HepG2 (cell line): ENCODE results near the gene ATG4D. TPM values are rescaled to one million over a fixed set of nuclear protein-coding genes. Genes with fewer than 3 reads are reported as not detected.

Source experiments
- GZF1 ChIP-seq: sonication (generic); formaldehyde crosslinking; IDR thresholded peaks from 2 replicates; pipeline ENCODE4 v1.5.1; 2020; ENCODE audit warnings: mild to moderate bottlenecking, missing genetic modification reagents
- MIXL1 ChIP-seq: IDR thresholded peaks from 2 replicates; pipeline ENCODE4 v1.6.1; 2016
- PCBP1 ChIP-seq: fragments of 200-400 bp; formaldehyde crosslinking; IDR thresholded peaks from 2 replicates; pipeline ENCODE4 v1.6.1; 2017; ENCODE audit warnings: mild to moderate bottlenecking, low read depth, low read length, borderline replicate concordance
- PTBP1 ChIP-seq: fragments of 200-400 bp; formaldehyde crosslinking; IDR thresholded peaks from 2 replicates; pipeline ENCODE4 v1.6.1; 2018; ENCODE audit warnings: low read length, low read depth; ENCODE audit not compliant: poor library complexity, severe bottlenecking
- ZNF20 ChIP-seq: sonication (generic); formaldehyde crosslinking; IDR thresholded peaks from 2 replicates; pipeline ENCODE4 v1.4.0; 2020; ENCODE audit warnings: mild to moderate bottlenecking, moderate library complexity, missing genetic modification reagents
- polyA plus RNA-seq, 8 experiments: library from polyadenylated mRNA; depleted of rRNA in 3 of 8; stranded (reverse) in 7 of 8; unstranded in 1 of 8; fragments of >200 nt; fragmentation: Illumina TruSeq in 4 of 8; extraction: Trizol in 4 of 8; gene quantifications; 2 replicates each; pipeline versions ENCODE4 v1.2.1 to v1.2.3, GENCODE V29; 2011 to 2016; ENCODE audit warnings: low read depth in 4 of 8, missing spikeins in 1 of 8, mixed read lengths in 1 of 8; ENCODE audit not compliant: insufficient read depth in 1 of 8
- total RNA-seq, 5 experiments: library from RNA; depleted of rRNA; stranded (reverse); fragments of >200 nt; fragmentation: Illumina TruSeq; extraction: Trizol; gene quantifications; 2 replicates each; pipeline ENCODE4 v1.2.3, GENCODE V29; 2016; ENCODE audit warnings: low read depth in 1 of 5
- TF ChIP-seq, protein P1 (sequence below): sonication (generic); formaldehyde crosslinking; IDR thresholded peaks from 2 replicates; pipeline ENCODE4 v1.4.0; 2020; ENCODE audit warnings: missing genetic modification reagents, mild to moderate bottlenecking, borderline replicate concordance
- TF ChIP-seq, protein P2 (sequence below): sonication (generic); formaldehyde crosslinking; IDR thresholded peaks from 2 replicates; pipeline ENCODE4 v1.4.0; 2020; ENCODE audit warnings: mild to moderate bottlenecking, missing genetic modification reagents, borderline replicate concordance
- TF ChIP-seq, protein P3 (sequence below): fragments of 450-650 bp; IDR thresholded peaks from 2 replicates; pipeline ENCODE4 v1.6.1; 2017; ENCODE audit warnings: mild to moderate bottlenecking

Gene ATG4D
- total and polyA plus RNA-seq, 2 of the 13 experiments (the other 11 are each of a cell fraction or from before 2014, with no cell fraction given): 17.8 to 19.0 TPM

DNA sequence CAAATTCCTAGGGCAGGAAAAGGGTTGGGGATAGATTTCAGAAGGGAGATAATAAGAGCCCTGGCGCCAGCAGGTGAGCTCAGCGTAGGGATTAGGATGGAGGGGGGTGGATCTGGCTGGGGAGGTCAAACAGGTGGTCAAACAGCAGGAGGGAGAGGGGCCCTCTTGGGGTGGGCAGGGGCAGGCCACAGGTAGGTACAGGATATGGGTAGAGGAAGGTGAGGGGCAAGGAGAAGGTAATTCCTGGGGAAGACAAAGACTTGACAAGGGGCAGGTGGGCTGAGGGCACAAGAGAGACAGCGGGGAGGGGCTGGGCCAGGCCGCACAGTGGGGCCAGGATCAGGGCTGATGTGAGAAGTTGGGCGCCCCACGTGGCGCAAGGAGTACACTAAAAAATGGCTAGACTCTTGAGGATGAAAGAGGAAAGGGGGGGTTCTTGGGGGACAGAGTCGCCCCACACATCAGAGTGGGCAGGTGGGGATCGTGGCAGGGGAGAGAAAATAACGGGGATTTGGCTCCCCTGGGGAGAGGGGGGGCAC lies 21.4 kb downstream of the ATG4D start (continued):
- TF ChIP-seq ZNF20 (CRISPR knock-in tag) (no peak), MIXL1 (CRISPR knock-in tag) (no peak), PCBP1 (0 out of 2 replicates have a peak, but pooled peaks have one; percentile 4), PTBP1 (peak; percentile 15), GZF1 (no peak)
- TF ChIP-seq, protein P1, sequence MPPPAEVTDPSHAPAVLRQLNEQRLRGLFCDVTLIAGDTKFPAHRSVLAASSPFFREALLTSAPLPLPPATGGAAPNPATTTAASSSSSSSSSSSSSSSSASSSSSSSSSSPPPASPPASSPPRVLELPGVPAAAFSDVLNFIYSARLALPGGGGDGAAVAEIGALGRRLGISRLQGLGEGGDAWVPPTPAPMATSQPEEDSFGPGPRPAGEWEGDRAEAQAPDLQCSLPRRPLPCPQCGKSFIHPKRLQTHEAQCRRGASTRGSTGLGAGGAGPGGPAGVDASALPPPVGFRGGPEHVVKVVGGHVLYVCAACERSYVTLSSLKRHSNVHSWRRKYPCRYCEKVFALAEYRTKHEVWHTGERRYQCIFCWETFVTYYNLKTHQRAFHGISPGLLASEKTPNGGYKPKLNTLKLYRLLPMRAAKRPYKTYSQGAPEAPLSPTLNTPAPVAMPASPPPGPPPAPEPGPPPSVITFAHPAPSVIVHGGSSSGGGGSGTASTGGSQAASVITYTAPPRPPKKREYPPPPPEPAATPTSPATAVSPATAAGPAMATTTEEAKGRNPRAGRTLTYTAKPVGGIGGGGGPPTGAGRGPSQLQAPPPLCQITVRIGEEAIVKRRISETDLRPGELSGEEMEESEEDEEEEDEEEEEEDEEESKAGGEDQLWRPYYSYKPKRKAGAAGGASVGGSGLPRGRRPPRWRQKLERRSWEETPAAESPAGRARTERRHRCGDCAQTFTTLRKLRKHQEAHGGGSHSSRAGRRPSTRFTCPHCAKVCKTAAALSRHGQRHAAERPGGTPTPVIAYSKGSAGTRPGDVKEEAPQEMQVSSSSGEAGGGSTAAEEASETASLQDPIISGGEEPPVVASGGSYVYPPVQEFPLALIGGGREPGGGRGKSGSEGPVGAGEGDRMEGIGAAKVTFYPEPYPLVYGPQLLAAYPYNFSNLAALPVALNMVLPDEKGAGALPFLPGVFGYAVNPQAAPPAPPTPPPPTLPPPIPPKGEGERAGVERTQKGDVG (CRISPR knock-in tag): peak; percentile 7; the same call in 1 of the 2 replicates
- TF ChIP-seq, protein P2, sequence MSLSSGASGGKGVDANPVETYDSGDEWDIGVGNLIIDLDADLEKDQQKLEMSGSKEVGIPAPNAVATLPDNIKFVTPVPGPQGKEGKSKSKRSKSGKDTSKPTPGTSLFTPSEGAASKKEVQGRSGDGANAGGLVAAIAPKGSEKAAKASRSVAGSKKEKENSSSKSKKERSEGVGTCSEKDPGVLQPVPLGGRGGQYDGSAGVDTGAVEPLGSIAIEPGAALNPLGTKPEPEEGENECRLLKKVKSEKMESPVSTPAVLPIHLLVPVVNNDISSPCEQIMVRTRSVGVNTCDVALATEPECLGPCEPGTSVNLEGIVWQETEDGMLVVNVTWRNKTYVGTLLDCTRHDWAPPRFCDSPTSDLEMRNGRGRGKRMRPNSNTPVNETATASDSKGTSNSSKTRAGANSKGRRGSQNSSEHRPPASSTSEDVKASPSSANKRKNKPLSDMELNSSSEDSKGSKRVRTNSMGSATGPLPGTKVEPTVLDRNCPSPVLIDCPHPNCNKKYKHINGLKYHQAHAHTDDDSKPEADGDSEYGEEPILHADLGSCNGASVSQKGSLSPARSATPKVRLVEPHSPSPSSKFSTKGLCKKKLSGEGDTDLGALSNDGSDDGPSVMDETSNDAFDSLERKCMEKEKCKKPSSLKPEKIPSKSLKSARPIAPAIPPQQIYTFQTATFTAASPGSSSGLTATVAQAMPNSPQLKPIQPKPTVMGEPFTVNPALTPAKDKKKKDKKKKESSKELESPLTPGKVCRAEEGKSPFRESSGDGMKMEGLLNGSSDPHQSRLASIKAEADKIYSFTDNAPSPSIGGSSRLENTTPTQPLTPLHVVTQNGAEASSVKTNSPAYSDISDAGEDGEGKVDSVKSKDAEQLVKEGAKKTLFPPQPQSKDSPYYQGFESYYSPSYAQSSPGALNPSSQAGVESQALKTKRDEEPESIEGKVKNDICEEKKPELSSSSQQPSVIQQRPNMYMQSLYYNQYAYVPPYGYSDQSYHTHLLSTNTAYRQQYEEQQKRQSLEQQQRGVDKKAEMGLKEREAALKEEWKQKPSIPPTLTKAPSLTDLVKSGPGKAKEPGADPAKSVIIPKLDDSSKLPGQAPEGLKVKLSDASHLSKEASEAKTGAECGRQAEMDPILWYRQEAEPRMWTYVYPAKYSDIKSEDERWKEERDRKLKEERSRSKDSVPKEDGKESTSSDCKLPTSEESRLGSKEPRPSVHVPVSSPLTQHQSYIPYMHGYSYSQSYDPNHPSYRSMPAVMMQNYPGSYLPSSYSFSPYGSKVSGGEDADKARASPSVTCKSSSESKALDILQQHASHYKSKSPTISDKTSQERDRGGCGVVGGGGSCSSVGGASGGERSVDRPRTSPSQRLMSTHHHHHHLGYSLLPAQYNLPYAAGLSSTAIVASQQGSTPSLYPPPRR (CRISPR knock-in tag): no peak
- TF ChIP-seq, protein P3, sequence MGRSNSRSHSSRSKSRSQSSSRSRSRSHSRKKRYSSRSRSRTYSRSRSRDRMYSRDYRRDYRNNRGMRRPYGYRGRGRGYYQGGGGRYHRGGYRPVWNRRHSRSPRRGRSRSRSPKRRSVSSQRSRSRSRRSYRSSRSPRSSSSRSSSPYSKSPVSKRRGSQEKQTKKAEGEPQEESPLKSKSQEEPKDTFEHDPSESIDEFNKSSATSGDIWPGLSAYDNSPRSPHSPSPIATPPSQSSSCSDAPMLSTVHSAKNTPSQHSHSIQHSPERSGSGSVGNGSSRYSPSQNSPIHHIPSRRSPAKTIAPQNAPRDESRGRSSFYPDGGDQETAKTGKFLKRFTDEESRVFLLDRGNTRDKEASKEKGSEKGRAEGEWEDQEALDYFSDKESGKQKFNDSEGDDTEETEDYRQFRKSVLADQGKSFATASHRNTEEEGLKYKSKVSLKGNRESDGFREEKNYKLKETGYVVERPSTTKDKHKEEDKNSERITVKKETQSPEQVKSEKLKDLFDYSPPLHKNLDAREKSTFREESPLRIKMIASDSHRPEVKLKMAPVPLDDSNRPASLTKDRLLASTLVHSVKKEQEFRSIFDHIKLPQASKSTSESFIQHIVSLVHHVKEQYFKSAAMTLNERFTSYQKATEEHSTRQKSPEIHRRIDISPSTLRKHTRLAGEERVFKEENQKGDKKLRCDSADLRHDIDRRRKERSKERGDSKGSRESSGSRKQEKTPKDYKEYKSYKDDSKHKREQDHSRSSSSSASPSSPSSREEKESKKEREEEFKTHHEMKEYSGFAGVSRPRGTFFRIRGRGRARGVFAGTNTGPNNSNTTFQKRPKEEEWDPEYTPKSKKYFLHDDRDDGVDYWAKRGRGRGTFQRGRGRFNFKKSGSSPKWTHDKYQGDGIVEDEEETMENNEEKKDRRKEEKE: no peak
- TF ChIP-seq, all 625 proteins: peak for 7
